Panc1 (cell line): ENCODE results near the gene ORM1. TPM values are rescaled to one million over a fixed set of nuclear protein-coding genes. Genes with fewer than 3 reads are reported as not detected.

Source experiments
- ATAC-seq: fragments of 200-7000 bp; cut with Tn5 transposase; 2 replicates; pipeline ENCODE4 v1.9.1; 2020; ENCODE audit warnings: mild to moderate bottlenecking, moderate library complexity
- BruUV-seq: library from RNA; stranded (reverse); fragments of 400-500 nt; replicated peaks from 2 replicates; lab custom pipeline; 2021; lab: Mats Ljungman, UMichigan
- CTCF ChIA-PET: fragments of 300-600 bp; sonication (Branson Sonifier 250); formaldehyde crosslinking; loops from one replicate; lab custom pipeline; 2022; ENCODE audit warnings: antibody characterized with exemption; lab: Charles Lee
- POLR2A ChIA-PET: fragments of 300-600 bp; sonication (Branson Sonifier 250); formaldehyde crosslinking; loops from one replicate; lab custom pipeline; 2022; ENCODE audit warnings: antibody characterized with exemption; lab: Charles Lee
- DNase-seq: peaks from one replicate; pipeline ENCODE4 v3.0.0-alpha.2; 2010; ENCODE audit warnings: low read depth, low spot score
- H3K27ac ChIP-seq: 2 replicates; pipeline ENCODE4 v1.5.1; 2011; ENCODE audit warnings: mild to moderate bottlenecking, low read length, inconsistent platforms
- H3K27me3 ChIP-seq: fragments of 200-500 bp; sonication (Bioruptor generic); 2 replicates; pipeline ENCODE4 v1.6.0; 2014; ENCODE audit warnings: low read length, inconsistent platforms; ENCODE audit not compliant: control insufficient read depth, insufficient read depth
- H3K36me3 ChIP-seq: fragments of 200-500 bp; sonication (Bioruptor generic); 2 replicates; pipeline ENCODE4 v1.5.1; 2014; ENCODE audit warnings: inconsistent platforms, mild to moderate bottlenecking, low read length, moderate library complexity; ENCODE audit not compliant: control insufficient read depth, insufficient read depth
- H3K4me1 ChIP-seq: 2 replicates; pipeline ENCODE4 v1.5.1; 2011; ENCODE audit warnings: inconsistent platforms, mild to moderate bottlenecking, low read length, moderate library complexity; ENCODE audit not compliant: control insufficient read depth, insufficient read depth
- H3K4me3 ChIP-seq, 2 experiments: 2 replicates each; pipeline ENCODE4 v1.5.1; 2011 to 2012; ENCODE audit warnings: low read depth in 2 of 2, low read length in 2 of 2, mild to moderate bottlenecking in 2 of 2, inconsistent platforms in 1 of 2, moderate library complexity in 1 of 2
- H3K9me3 ChIP-seq: fragments of 200-500 bp; sonication (Bioruptor generic); 2 replicates; pipeline ENCODE4 v1.5.1; 2014; ENCODE audit warnings: low read depth, mild to moderate bottlenecking, inconsistent platforms, low read length, moderate library complexity; ENCODE audit not compliant: control insufficient read depth, insufficient read depth
- CTCF ChIP-seq: fragments of 450-650 bp; IDR thresholded peaks from 2 replicates; pipeline ENCODE4 v1.5.1; 2017; ENCODE audit warnings: mild to moderate bottlenecking
- POLR2AphosphoS5 ChIP-seq: IDR thresholded peaks from 2 replicates; pipeline ENCODE4 v1.6.1; 2012; ENCODE audit warnings: mild to moderate bottlenecking, low read depth, low read length, moderate library complexity
- REST ChIP-seq, 2 experiments: IDR thresholded peaks; 2 replicates each; pipeline ENCODE4 v1.6.1; 2011 to 2012; ENCODE audit warnings: low read depth in 2 of 2, control low read depth in 1 of 2, low read length in 1 of 2, mild to moderate bottlenecking in 1 of 2, moderate library complexity in 1 of 2; ENCODE audit not compliant: insufficient read depth in 1 of 2
- SIN3A ChIP-seq: IDR thresholded peaks from 2 replicates; pipeline ENCODE4 v1.6.1; 2012; ENCODE audit warnings: low read depth, mild to moderate bottlenecking, low read length, moderate library complexity, borderline replicate concordance; ENCODE audit not compliant: insufficient read depth
- TCF7L2 ChIP-seq: IDR thresholded peaks from 2 replicates; pipeline ENCODE4 v1.6.1; 2011; ENCODE audit warnings: mild to moderate bottlenecking, low read depth, low read length, inconsistent platforms
- in situ Hi-C: cut with HindIII; loops from 2 replicates; pipeline ENCODE4 v1.10.0; 2016; ENCODE audit warnings: low sequenced_read_pairs, low pct_unique_long_range_greater_than_20kb
- intact Hi-C: fragments of 100-400 bp; cut with micrococcal nuclease; formaldehyde crosslinking; loops from one replicate; pipeline ENCODE4 v1.10.0; 2022; ENCODE audit not compliant: unreplicated experiment
- total RNA-seq: library from RNA; stranded (reverse); gene quantifications from one replicate; pipeline ENCODE4 v1.2.1, GENCODE V29; 2021; ENCODE audit not compliant: unreplicated experiment

Gene ORM1
- total RNA-seq, 1 experiment from 2014 or later = 3.5 TPM

DNA sequence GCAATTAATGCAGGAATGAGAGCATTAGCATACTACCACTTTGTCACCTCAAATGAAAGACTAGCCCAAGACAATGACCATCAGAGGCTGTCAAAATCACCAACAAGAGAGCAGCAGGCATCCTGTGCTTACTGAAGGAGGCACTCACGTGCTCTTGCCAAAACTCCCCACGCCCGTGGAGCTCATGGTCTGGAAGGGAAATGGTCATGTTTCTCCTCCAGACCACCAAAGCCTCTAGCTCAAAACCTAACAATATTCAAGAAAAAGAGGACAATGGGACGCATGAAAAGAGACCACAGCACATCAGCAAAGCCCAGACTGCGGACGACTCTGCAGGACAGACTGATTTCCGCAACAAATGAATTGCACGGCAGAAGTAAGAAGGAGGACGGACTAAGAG is 52.0 kb downstream of the ORM1 start:
- Histone ChIP-seq H3K4me3 (no peak overlapping the region), H3K27me3 (no peaks in the 10 kb centered on the region), H3K4me1 (no peaks in the 10 kb centered on the region), H3K27ac (no peak overlapping the region), H3K9me3 (no peaks in the 10 kb centered on the region), H3K36me3 (no peaks in the 10 kb centered on the region)
- BruUV-seq = no TSS peak
- CTCF ChIA-PET = no interaction called here
- in situ Hi-C loops = no loop called here
- ATAC-seq (no peak), DNase-seq (no peak)
- POLR2A ChIA-PET = no interaction called here
- TF ChIP-seq CTCF = no peak
- TF ChIP-seq REST (IDR thresholded peaks at IDR 0.05; ENCODE audit: insufficient read depth in 1 of 2, low read depth in 2 of 2, low read length in 1 of 2) = no peak
- no peak for TF ChIP-seq TCF7L2
- no peak for TF ChIP-seq SIN3A
- no peak for TF ChIP-seq POLR2AphosphoS5
- intact Hi-C loops = no loop called here

DNA sequence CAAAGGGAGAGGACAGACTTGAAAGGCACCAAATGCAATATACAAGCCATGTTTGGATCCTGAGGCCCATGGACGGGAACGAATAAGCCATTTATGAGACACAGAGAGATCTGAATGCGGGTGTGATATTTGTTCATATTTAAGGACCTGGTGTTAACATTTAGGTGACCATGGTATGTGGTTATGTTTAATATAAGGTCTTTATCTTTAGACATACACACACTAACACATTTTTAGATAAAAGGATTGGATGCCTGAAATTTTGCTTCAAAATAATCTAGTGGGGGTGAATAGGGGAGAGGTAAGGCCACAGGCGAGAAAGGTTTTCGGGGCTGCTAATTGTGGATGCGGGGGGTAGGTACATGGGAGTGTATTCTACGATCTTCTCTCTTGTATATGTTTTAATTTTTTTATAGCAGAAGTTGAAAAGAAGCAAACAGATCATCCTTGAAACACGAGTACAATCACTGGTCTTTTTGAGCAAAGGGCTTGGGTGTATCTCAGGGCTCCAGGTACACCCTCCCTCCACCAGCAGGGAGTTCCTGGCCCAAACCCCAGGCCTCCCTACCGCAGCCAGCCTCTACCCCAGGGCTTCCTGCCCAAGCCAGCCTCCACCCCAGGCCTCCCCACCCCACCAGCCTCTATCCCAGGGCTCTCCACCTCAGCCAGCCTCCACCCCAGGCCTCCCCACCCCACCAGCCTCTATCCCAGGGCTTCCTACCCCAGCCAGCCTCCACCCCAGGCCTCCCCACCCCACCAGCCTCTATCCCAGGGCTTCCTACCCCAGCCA is 52.7 kb downstream of the ORM1 start:
- H3K27me3 ChIP-seq = no peaks in the 10 kb centered on the region
- in situ Hi-C loops = no loop called here
- DNase-seq = no peak
- H3K36me3 ChIP-seq = no peaks in the 10 kb centered on the region
- ChIA-PET POLR2A (no interaction called here), CTCF (no interaction called here)
- ATAC-seq = no peak
- intact Hi-C loops = no loop called here
- H3K4me1 ChIP-seq = no peaks in the 10 kb centered on the region
- H3K9me3 ChIP-seq = no peaks in the 10 kb centered on the region
- H3K27ac ChIP-seq = no peak overlapping the region
- TF ChIP-seq POLR2AphosphoS5 = no peak
- TF ChIP-seq REST (IDR thresholded peaks at IDR 0.05; ENCODE audit: insufficient read depth in 1 of 2, low read depth in 2 of 2, low read length in 1 of 2) = no peak
- TF ChIP-seq SIN3A = no peak
- BruUV-seq = no TSS peak
- no peak overlapping the region for H3K4me3 ChIP-seq

Other genes starting within 250 kb of the ORM1 start
- 1.7 TPM for gene AMBP, start 244.8 kb upstream of the ORM1 start, total RNA-seq
- gene KIF12, start 223.8 kb upstream of the ORM1 start, total RNA-seq = 0.87 TPM
- gene COL27A1, start 167.6 kb upstream of the ORM1 start, total RNA-seq = 5.1 TPM
- gene ORM2, start 6.8 kb downstream of the ORM1 start, total RNA-seq = 0.77 TPM
- 10.1 TPM for gene AKNA, start 64.9 kb downstream of the ORM1 start, total RNA-seq
- gene WHRN, start 182.4 kb downstream of the ORM1 start, total RNA-seq = 18.0 TPM